GM10266 (cell line): ENCODE measurements around the gene PIEZO2.

ENCODE experiments used
- DNase-seq: peaks from one replicate; pipeline ENCODE4 v3.0.0; 2012; ENCODE audit errors: extremely low spot score
- TF ChIP-seq, protein P1 (sequence below): IDR thresholded peaks from 2 replicates; pipeline ENCODE4 v1.5.1; 2012; ENCODE audit warnings: mild to moderate bottlenecking, low read depth; ENCODE audit not compliant: control insufficient read depth, insufficient read depth; ENCODE audit errors: missing control alignments

Gene PIEZO2

DNA sequence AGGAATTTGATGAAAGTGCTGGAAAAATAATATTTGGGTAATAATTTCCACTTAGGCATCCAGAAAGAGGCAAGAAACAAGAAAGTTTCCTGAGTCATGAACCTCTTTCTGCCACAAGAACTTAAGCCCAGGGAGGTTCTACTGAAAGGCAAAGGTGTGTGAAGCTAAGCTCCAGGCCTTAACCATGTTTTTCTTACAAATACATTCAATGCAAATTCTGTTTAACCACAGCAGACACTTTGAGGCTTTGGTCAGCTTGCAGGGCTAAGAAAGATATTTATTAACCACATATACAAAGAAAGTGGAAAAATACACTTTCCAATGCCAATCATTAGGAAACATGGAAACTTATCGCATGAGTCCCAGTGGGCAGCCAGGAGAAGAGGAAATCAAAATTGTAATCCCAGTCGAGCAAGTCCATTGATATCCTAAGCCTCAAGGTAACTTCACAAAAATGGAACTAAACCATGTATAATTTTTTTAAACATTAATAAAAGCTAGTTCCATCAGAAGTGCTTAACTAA is 68.3 kb downstream of the PIEZO2 start:
- TF ChIP-seq, protein P1, sequence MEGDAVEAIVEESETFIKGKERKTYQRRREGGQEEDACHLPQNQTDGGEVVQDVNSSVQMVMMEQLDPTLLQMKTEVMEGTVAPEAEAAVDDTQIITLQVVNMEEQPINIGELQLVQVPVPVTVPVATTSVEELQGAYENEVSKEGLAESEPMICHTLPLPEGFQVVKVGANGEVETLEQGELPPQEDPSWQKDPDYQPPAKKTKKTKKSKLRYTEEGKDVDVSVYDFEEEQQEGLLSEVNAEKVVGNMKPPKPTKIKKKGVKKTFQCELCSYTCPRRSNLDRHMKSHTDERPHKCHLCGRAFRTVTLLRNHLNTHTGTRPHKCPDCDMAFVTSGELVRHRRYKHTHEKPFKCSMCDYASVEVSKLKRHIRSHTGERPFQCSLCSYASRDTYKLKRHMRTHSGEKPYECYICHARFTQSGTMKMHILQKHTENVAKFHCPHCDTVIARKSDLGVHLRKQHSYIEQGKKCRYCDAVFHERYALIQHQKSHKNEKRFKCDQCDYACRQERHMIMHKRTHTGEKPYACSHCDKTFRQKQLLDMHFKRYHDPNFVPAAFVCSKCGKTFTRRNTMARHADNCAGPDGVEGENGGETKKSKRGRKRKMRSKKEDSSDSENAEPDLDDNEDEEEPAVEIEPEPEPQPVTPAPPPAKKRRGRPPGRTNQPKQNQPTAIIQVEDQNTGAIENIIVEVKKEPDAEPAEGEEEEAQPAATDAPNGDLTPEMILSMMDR: no peak
- DNase-seq: no peak

DNA sequence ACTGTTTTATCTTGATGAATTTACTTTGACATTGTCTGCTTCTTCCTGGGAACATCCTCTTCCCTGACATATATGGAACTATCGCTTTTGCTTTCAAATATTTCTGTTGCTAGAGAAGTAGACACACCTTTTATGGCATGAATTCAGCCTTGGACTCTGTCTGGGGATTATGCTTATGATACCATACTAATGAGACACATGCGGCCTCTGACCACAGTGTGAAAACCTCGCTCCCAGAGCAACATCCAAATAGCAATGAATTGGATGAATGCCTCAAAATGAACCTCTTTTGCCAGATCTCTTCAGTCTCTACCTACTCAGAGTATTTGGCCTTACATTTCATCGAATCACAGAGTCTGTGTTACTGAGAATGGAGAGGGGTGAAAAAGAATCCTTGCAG is 70.9 kb downstream of the PIEZO2 start:
- DNase-seq: no peak

DNA sequence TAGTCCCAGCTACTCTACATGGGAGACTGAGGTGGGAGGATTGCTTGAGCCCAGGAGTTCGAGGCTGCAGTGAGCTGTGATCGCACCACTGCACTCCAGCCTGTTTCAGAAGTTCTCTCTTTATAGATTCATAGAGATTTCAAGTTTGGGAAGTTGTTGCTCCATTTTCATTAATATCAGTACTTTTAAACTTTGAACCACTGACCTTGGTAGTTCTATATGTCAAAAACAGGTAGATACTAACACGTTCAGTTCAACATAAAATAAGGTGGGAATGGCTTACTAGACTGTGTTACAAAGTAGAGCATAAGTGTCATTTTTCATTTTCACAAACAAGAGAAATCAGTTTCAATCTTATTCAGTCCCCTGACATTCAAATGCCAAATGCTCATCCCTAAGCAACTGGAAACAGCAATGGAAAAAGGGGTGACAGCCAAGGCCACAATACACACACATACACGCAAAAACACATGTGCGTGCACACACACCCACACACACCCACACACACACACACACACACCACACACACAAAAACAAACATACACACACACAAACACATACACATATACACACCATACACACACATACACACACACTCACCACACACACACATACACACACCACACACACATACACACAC is 71.7 kb downstream of the PIEZO2 start:
- DNase-seq: no peak
- TF ChIP-seq, protein P1: no peak

More for the DNA sequence above, 70.9 kb downstream of the PIEZO2 start:
- TF ChIP-seq, protein P1: no peak

DNA sequence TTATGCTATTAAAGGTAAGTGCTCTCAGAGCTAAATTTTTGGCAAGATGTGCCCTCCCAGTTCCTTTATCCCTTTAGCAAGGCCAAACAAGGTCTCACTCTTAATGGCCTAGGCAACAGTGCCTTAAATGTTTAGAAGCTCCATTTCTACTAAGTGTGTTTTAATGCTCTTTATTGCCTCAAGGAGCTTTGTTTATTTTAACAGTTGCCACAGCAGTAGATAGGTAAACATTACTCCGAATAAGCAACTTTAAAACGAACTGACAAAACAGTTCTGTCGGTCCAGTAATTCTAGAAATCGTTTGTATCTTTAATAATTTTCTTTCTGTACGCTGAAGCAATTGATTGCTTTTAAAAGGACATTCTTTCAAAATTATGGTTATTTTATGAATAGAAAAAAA is 74.5 kb downstream of the PIEZO2 start:
- TF ChIP-seq, protein P1: no peak
- DNase-seq: no peak

DNA sequence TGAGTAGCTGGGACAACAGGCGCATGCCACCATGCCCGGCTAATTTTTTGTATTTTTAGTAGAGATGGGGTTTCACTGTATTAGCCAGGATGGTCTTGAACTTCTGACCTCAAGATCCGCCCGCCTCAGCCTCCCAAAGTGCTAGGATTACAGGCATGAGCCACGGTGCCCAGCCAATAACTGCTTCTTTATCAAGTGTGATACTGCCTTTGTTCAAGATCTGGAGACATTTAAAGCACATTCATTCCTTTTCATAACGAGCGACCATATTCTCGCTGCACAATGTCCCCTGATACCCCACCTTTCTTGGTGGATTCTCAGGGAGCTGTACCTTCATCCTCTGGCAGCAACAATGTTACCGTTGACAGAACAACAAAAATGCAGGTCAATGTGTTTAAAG is 75.4 kb downstream of the PIEZO2 start:
- DNase-seq: no peak
- TF ChIP-seq, protein P1: no peak

DNA sequence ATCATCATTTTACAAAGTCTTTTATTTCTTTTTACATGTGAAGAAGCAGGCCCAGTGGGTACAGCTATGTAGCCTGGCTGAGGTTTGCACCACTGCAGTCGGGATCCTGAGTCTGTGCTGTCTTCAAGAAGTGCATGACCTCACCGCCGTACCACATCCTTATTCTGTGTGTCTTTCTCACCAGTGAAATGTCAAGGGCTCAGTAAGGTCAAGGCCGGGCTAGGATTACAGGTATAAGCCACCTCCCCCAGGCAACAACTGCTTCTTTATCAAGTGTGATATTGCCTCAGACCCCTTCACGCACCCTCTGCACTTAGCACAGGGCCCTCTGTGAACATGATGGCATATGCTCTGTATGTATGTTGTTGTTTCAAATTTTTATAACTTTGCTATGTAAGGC is 76.7 kb downstream of the PIEZO2 start:
- DNase-seq: no peak
- TF ChIP-seq, protein P1: no peak

DNA sequence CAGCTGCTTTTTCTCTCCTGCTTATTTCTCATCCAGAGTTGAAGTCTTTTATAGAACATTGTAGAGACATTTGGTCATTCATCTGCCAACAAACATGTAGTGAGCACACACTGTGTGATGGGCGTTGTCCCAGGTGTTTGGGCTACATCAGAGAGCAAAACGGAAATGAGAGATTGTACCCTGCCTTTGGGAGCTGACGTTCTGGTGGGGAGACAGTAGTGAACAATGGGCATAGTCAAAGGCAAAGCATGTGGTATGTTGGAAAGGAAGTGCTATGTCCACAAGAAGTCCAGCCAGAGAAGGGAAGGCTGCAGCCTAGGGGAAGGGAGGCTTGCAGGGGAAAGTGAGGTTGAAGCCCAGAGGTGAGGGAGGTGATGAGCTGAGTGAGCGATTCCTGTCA is 78.1 kb downstream of the PIEZO2 start:
- TF ChIP-seq, protein P1: no peak
- DNase-seq: no peak
